HG03565 (cell line): ENCODE results near the gene SERTAD2.

Experiments
- ATAC-seq: cut with Tn5 transposase; IDR thresholded peaks from one replicate; pipeline ENCODE4 v1.9.1; 2021; ENCODE audit warnings: mild to moderate bottlenecking, moderate library complexity; ENCODE audit not compliant: unreplicated experiment

The SERTAD2 gene

GRCh38 chr2:64653109-64654062, at the start of gene SERTAD2:
SERTAD2 (minus strand) TSS chr2:64653913; CDS start chr2:64636871, 17,042 bp downstream.
- ATAC-seq = peak; percentile 56

- ATAC-seq = peak; percentile 34
Observed at GRCh38 chr2:64700133-64700809, 46.6 kb upstream of the SERTAD2 start.

DNA sequence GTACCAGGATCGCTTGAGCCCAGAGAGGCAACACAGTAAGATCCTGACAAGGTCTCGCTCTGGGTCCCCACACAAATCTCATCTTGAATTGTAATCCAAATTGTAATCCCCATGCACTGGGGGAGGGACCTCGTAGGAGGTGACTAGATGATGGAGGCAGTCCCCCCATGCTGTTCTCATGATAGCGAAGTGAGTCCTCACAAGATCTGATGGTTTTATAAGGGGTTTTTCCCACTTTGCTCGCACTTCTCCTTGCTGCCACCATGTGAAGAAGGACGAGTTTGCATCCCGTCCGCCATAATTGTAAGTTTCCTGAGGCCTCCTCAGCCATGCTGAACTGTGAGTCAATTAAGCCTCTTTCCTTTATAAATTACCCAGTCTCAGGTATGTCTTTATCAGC, 46.0 kb upstream of the SERTAD2 start:
- peak; percentile 11 for ATAC-seq

DNA sequence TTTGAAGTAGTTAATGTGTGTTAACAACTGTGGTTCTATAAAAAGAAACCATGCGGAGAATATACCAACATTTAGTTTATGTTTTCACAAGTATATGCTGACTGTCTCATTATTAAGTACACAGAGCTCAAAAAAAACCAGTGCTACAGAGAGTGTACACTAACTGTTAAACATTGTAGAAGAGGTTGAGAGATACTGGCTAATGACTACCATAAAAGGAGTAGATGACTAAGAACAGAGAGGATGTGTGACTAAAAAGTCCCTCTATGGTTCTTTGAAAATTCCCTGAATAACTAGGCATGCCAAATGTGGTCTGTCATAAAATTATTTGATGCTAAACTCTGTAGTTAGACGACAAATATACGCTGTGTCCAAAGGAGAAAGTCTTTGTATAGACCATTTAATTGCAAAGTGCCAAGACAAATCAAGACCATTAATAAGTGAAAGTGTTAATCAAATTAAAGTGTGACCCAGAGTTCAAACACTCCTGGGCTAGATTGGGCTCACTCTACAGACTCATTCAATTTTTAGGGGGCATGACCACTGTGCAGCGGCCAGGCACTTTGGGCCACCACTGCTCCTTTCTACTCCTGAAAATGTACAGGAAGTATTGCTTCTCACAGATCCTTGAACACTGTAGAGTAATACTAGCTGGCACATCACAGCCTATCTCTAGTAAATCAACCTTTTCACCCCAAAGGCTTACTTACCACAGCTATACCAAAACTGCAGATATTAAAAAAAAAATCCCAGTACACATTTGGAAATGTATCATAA, 45.1 kb upstream of the SERTAD2 start:
- peak; percentile 81 for ATAC-seq

GRCh38 chr2:64698177-64698643, 44.5 kb upstream of the SERTAD2 start:
- no peak for ATAC-seq

- no peak for ATAC-seq
Observed at GRCh38 chr2:64697297-64698176, 43.8 kb upstream of the SERTAD2 start.

DNA sequence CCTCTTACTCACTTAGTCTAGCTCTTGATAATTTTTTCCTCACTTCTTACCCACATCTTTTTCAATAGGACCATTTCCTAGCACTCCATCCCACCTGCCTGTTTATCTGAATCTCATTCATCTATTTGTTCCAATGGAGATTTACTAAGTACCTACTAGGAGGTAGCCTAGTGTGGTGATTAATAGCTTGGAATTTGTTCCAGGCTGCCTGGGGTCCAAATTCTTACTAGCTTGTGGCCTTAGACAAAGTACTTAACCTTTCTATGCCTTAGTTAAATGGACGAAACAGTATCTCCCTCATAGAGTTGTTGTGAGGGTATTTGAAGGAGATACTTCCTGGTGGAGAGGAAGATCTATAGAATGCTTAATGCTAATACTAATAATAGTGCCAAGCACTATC, 42.9 kb upstream of the SERTAD2 start:
- no peak for ATAC-seq

- ATAC-seq = no peak
Observed at GRCh38 chr2:64695721-64696261, 42.1 kb upstream of the SERTAD2 start.

DNA sequence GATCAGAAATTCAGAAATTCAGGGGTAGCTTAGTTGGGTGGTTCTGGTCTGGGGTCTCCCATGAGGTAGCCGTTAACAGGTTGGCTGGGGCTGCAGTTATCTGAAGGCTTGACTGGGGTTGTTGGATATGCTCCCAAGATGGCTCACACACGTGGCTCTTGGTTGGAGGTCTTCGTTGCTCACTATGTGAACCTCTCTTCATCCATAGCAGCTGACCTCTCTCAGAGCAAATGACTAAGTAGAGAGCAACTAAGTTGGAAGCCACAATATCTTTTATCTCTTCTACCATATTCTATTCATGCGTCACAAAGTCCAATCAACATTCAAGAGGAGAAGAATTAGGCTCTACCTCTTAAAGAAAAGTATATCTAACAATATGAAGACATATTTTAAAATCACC, 38.7 kb upstream of the SERTAD2 start:
- ATAC-seq = no peak

DNA sequence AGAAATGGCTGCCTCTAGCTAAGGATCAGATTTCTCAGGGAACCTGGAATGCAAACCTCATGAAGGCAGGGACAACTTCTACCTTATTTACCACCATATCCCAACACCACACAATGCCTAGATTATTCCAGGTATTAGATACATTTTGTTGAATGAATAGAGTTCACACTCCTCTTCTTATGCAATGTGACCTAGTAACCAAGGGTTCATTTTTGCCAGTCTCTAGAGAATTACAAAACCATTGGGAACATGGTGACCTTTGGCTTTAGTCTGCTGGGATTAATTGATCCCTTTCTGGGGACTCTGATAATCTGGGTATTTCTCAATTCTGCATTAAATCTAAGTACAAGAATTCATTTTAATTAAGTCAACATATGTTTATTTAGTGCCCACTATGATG, 35.2 kb upstream of the SERTAD2 start:
- ATAC-seq = no peak

DNA sequence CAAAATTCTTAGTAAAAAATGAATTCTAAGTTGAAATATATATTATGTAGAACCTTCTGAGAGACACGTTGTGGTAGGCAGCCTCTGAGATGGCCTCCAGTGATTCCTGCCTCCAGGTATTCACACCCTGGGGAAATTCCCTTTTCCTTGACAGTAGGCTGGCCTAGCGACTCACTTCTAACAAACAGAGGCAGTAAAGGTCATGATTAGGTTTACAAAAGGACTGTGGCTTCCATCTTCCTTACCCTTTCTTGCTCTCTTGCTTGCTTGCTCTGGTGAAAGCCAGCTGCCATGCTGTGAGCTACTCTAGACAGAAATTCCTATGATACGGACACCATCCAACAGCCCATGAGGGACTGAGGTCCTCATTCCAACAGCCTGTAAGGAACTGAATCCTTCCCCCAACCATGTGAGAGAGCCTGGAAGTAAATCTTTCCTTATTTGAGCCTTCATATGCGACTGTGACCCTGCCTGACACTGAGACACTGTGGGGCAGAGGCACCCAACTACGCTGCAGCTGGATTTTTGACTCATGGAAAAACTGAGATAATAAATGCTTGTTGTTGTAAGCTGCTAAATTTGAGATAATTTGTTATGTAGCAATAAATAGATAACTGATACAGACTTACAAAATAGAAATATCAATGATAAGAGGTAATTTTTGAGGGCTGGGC, 32.7 kb upstream of the SERTAD2 start:
- no peak for ATAC-seq

- ATAC-seq = no peak
Observed at GRCh38 chr2:64685430-64685829, 31.7 kb upstream of the SERTAD2 start.

- no peak for ATAC-seq
Observed at GRCh38 chr2:64683771-64684510, 30.2 kb upstream of the SERTAD2 start.

GRCh38 chr2:64681479-64681967, 27.8 kb upstream of the SERTAD2 start:
- ATAC-seq = no peak

DNA sequence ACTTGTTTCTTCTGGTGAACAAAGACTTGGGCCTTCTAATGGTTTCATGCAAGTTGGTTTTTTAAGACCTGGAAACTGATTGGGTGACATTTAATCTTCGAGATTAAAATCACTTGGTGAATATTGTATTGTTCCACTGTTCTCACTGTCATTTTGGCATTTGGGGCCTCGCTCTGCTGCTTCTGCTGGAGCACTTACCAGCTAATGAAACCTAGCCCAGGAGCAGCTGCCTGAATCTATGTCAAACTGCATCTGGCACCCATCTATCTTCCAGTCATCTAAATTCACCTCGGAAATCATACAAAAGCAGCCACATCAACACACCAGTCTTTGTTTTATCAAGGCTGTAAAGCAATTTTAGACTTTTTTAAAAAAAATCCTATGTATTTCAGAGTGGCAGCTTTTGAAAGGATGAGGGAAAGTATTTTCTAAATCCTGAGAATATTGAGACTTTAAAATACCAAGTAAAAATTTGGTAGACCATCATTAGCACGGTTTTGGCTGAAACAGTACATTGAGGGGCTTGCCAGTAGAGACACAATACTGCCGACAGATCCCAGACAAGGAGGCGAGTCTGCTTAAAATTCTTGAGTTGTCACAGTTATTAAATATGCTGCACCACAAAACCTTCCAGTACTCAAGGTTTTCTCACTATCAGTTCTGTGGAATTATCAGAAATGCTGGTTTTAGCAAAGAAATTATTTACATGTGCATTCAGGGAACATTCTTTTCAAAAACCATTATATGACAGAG, 26.1 kb upstream of the SERTAD2 start:
- no peak for ATAC-seq

GRCh38 chr2:64678771-64679590, 25.3 kb upstream of the SERTAD2 start:
- no peak for ATAC-seq

DNA sequence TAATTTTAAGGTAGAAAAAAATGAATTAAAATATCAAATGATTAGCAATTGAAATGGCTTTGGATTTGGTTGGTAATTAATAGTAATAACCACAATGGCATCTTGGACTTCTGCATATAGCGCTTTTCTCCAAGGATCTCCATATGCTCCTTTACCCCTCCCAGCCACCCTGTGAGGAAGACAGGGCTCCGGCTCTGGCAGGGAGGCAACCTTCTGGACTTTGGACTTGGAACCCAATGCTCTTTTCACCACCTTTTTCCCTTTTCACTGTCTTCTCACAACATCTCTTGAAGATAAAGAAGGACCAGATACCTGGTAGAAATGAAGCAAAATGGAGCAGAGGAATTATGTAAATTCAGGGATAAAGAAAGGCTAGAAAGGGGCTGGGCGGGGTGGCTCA, 23.8 kb upstream of the SERTAD2 start:
- no peak for ATAC-seq
